GM23248 (cell line): ENCODE results near the gene SRP9. TPM values are rescaled to one million over a fixed set of nuclear protein-coding genes. Genes with fewer than 3 reads are reported as not detected.
"Not testable (repeated sequence)": the region's sequence is repeated elsewhere in the genome, so short reads cannot be mapped to it uniquely, and the experiment has no call there.

ENCODE experiments used
- DNase-seq: peaks from one replicate; pipeline ENCODE4 v3.0.0-alpha.2; 2015
- H2AFZ ChIP-seq: fragments of 200-600 bp; sonication (generic); 2 replicates; pipeline ENCODE4 v1.6.1; 2016; ENCODE audit warnings: antibody characterized with exemption
- H3F3A ChIP-seq: fragments of 200-600 bp; sonication (generic); 2 replicates; pipeline ENCODE4 v1.6.1; 2016; ENCODE audit warnings: mild to moderate bottlenecking, antibody characterized with exemption, mixed run types; ENCODE audit not compliant: insufficient read depth
- H3K27ac ChIP-seq: fragments of 200-600 bp; sonication (generic); 2 replicates; pipeline ENCODE4 v1.5.1; 2016; ENCODE audit warnings: mild to moderate bottlenecking
- H3K27me3 ChIP-seq: fragments of 200-600 bp; sonication (generic); replicated peaks from 2 replicates; pipeline ENCODE4 v1.6.1; 2016; ENCODE audit warnings: mild to moderate bottlenecking; ENCODE audit not compliant: insufficient read depth
- H3K36me3 ChIP-seq: fragments of 200-600 bp; sonication (generic); 2 replicates; pipeline ENCODE4 v1.6.1; 2016; ENCODE audit warnings: low read depth, mild to moderate bottlenecking
- H3K4me1 ChIP-seq: fragments of 200-600 bp; sonication (generic); 2 replicates; pipeline ENCODE4 v1.6.1; 2016; ENCODE audit warnings: mild to moderate bottlenecking; ENCODE audit not compliant: insufficient read depth
- H3K4me2 ChIP-seq: fragments of 200-600 bp; sonication (generic); one replicate; pipeline ENCODE4 v1.6.1; 2016; ENCODE audit warnings: mild to moderate bottlenecking; ENCODE audit not compliant: unreplicated experiment
- H3K4me3 ChIP-seq: fragments of 200-600 bp; sonication (generic); 2 replicates; pipeline ENCODE4 v1.5.1; 2016; ENCODE audit warnings: mild to moderate bottlenecking
- H3K79me2 ChIP-seq: fragments of 200-600 bp; sonication (generic); 2 replicates; pipeline ENCODE4 v1.6.1; 2016; ENCODE audit warnings: mild to moderate bottlenecking; ENCODE audit not compliant: insufficient read depth
- H3K9ac ChIP-seq: fragments of 200-600 bp; sonication (generic); 2 replicates; pipeline ENCODE4 v1.6.1; 2016; ENCODE audit warnings: mild to moderate bottlenecking
- H3K9me2 ChIP-seq: fragments of 200-600 bp; sonication (generic); 2 replicates; pipeline ENCODE4 v1.6.1; 2016; ENCODE audit warnings: mixed run types, mild to moderate bottlenecking, moderate library complexity; ENCODE audit not compliant: insufficient read depth
- H3K9me3 ChIP-seq: fragments of 200-600 bp; sonication (generic); one replicate; pipeline ENCODE4 v1.6.1; 2017; ENCODE audit warnings: low read depth
- H4K20me1 ChIP-seq: fragments of 200-600 bp; sonication (generic); 2 replicates; pipeline ENCODE4 v1.6.0; 2016; ENCODE audit not compliant: insufficient read depth
- EZH2 ChIP-seq: fragments of 200-600 bp; sonication (generic); IDR thresholded peaks from 2 replicates; pipeline ENCODE4 v1.6.1; 2018; ENCODE audit warnings: antibody characterized with exemption, mild to moderate bottlenecking; ENCODE audit not compliant: insufficient read depth, poor library complexity, severe bottlenecking
- EZH2phosphoT487 ChIP-seq: fragments of 200-600 bp; sonication (generic); IDR thresholded peaks from 2 replicates; pipeline ENCODE4 v1.6.1; 2018; ENCODE audit warnings: antibody characterized with exemption, moderate library complexity, mild to moderate bottlenecking, low read depth; ENCODE audit not compliant: insufficient read depth
- WGBS, 2 experiments: methylation state at CpG; one replicate each; pipeline ENCODE4 v1.1.6; 2015 to 2017; ENCODE audit warnings: low lambda C conversion rate in 2 of 2, low coverage in 1 of 2; ENCODE audit errors: missing lambda C conversion rate in 2 of 2; 5-methylcytosine and 5-hydroxymethylcytosine counted together
- in situ Hi-C: fragments of 300-500 bp; cut with MboI; formaldehyde crosslinking; loops from 2 replicates; pipeline ENCODE4 v1.15.0; 2020
- polyA plus RNA-seq: library from polyadenylated mRNA; unstranded; fragments of >200 nt; fragmentation: Nextera tagmentation; extraction: Ambion mirVana; gene quantifications from 2 replicates; pipeline ENCODE4 v1.2.1, GENCODE V29; 2016
- total RNA-seq: library from RNA; depleted of rRNA; stranded (reverse); fragments of >200 nt; shearing (Covaris generic); gene quantifications from 2 replicates; pipeline ENCODE4 v1.2.3, GENCODE V29; 2014

SRP9 gene
- total and polyA plus RNA-seq, 2 experiments from 2014 or later: 321 to 415 TPM

DNA sequence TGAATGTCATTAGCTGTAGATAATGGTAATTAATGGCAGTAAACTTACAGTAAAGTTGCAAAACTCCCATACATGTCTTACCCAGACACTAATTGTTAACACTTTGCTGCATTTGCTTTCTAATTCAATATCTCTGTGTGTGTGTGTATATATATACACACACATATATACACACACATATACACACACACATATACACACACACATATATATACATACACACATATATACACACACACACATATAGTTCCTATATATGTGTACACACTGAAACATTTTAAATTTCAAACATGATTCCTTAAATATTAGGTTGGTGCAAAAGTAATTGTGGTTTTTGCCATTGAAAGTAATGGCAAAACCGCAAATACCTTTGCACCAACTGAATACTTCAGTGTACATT lies 28.6 kb downstream of the SRP9 start:
- Histone ChIP-seq H3K79me2 (no peaks in the 10 kb centered on the region), H3K4me1 (peaks cover 7% of the 10 kb centered on the region), H3K36me3 (no peaks in the 10 kb centered on the region), H3K9me2 (no peaks in the 10 kb centered on the region), H4K20me1 (no peaks in the 10 kb centered on the region), H3F3A (peaks cover 6% of the 10 kb centered on the region), H2AFZ (no peak overlapping the region), H3K27ac (no peak overlapping the region), H3K9me3 (no peaks in the 10 kb centered on the region), H3K4me3 (no peak overlapping the region), H3K9ac (no peak overlapping the region), H3K27me3 (no peaks in the 10 kb centered on the region), H3K4me2 (no peak overlapping the region)
- in situ Hi-C loops: no loop called here
- WGBS, 2 experiments: 100% methylated on average over 1 of the region's 1 CpG
- no peak for DNase-seq
- no peak for TF ChIP-seq EZH2
- TF ChIP-seq EZH2phosphoT487: no peak

- H4K20me1 ChIP-seq, H2AFZ ChIP-seq, H3K27me3 ChIP-seq, H3K36me3 ChIP-seq, in situ Hi-C loops, H3K9me3 ChIP-seq, H3K9ac ChIP-seq, H3K4me2 ChIP-seq, H3K79me2 ChIP-seq, H3K4me3 ChIP-seq, H3K9me2 ChIP-seq, DNase-seq, H3K27ac ChIP-seq: not testable (repeated sequence)
- H3K4me1 ChIP-seq: peaks cover 12% of the 10 kb centered on the region
- H3F3A ChIP-seq: peaks cover 11% of the 10 kb centered on the region
- 93 to 97% methylated on average over 3 of the region's 3 CpGs for WGBS, 2 experiments
These were observed 29.1 kb downstream of the SRP9 start for GRCh38 chr1:225806736-225807135.

GRCh38 chr1:225808136-225808535 lies 30.5 kb downstream of the SRP9 start:
- no peaks in the 10 kb centered on the region for H4K20me1 ChIP-seq
- 95 to 97% methylated on average over 5 of the region's 5 CpGs for WGBS, 2 experiments

GRCh38 chr1:225809842-225810578 lies 32.4 kb downstream of the SRP9 start, which contains the start of gene EPHX1:
TSS of gene EPHX1 (plus strand) at chr1:225810124. CDS start at chr1:225828730, 18,606 bp downstream.
- Histone ChIP-seq H3K4me3 (peak within 1 kb of the TSS; percentile 85), H3K9ac (peak within 1 kb of the TSS; percentile 79), H4K20me1 (no peaks in the 10 kb centered on the region), H3K4me2 (peak within 1 kb of the TSS; percentile 89), H3K79me2 (no peaks in the 10 kb centered on the region), H3K27me3 (no peaks in the 10 kb centered on the region), H3F3A (peaks cover 37% of the 10 kb centered on the region), H3K4me1 (peaks cover 36% of the 10 kb centered on the region), H3K9me2 (no peaks in the 10 kb centered on the region), H3K27ac (peak within 1 kb of the TSS; percentile 22; the same call in 1 of the 2 replicates), H3K9me3 (no peaks in the 10 kb centered on the region), H2AFZ (peak within 1 kb of the TSS; percentile 88), H3K36me3 (no peaks in the 10 kb centered on the region)
- no peak for TF ChIP-seq EZH2
- no peak for TF ChIP-seq EZH2phosphoT487
- DNase-seq: peak; percentile 95
- 1% methylated on average over 43 to 60 of the region's 80 CpGs for WGBS, 2 experiments
- in situ Hi-C loops: no loop called here

More at GRCh38 chr1:225808136-225808535, 30.5 kb downstream of the SRP9 start:
- Histone ChIP-seq H3K4me3 (no peak overlapping the region), H3K4me2 (no peak overlapping the region), H3K4me1 (peaks cover 22% of the 10 kb centered on the region), H3K9me3 (no peaks in the 10 kb centered on the region), H3K27me3 (no peaks in the 10 kb centered on the region), H3K27ac (no peak overlapping the region), H3K36me3 (no peaks in the 10 kb centered on the region), H3F3A (peaks cover 24% of the 10 kb centered on the region), H2AFZ (no peak overlapping the region), H3K9ac (no peak overlapping the region), H3K79me2 (no peaks in the 10 kb centered on the region), H3K9me2 (no peaks in the 10 kb centered on the region)
- DNase-seq: no peak
- no peak for TF ChIP-seq EZH2phosphoT487
- no peak for TF ChIP-seq EZH2
- in situ Hi-C loops: no loop called here

GRCh38 chr1:225810579-225811538 lies 33.2 kb downstream of the SRP9 start:
- Histone ChIP-seq H3K4me1 (peaks cover 36% of the 10 kb centered on the region), H3K4me3 (peak overlapping the region; percentile 85), H2AFZ (peak overlapping the region; percentile 88), H3F3A (peaks cover 37% of the 10 kb centered on the region), H3K4me2 (peak overlapping the region; percentile 89), H3K27ac (peak overlapping the region; percentile 22; the same call in 1 of the 2 replicates), H3K9ac (peak overlapping the region; percentile 79)
- WGBS, 2 experiments: 11% methylated on average over 29 of the region's 29 CpGs
- H3K9me3 ChIP-seq, H3K27me3 ChIP-seq, in situ Hi-C loops, H3K36me3 ChIP-seq, H3K79me2 ChIP-seq, H3K9me2 ChIP-seq, H4K20me1 ChIP-seq: not testable (repeated sequence)
- peak; percentile 34 for DNase-seq
